K562 (cell line): Measurements from ENCODE around the gene NFILZ. TPM values are rescaled to one million over a fixed set of nuclear protein-coding genes. Genes with fewer than 3 reads are reported as not detected.

ENCODE experiments used
- ATAC-seq: fragments of 200-7000 bp; cut with Tn5 transposase; 3 replicates; pipeline ENCODE4 v1.9.1; 2020; ENCODE audit warnings: moderate library complexity
- BruUV-seq: library from RNA; stranded (reverse); fragments of 400-500 nt; replicated peaks from 2 replicates; lab custom pipeline; 2021; lab: Mats Ljungman, UMichigan
- CTCF ChIA-PET: fragments of 300-600 bp; formaldehyde crosslinking; extraction: SDS; loops from one replicate; lab custom pipeline; 2021; ENCODE audit warnings: low intra/inter-chr PET ratio; lab: Yijun Ruan, JAX
- POLR2A ChIA-PET: fragments of 300-600, 350-650 bp; sonication (Branson Sonifier 250); formaldehyde crosslinking; extraction: SDS; loops from one replicate; lab custom pipeline; 2021; ENCODE audit warnings: antibody characterized with exemption, inconsistent platforms; lab: Yijun Ruan, JAX
- DNase-seq, 4 experiments: peaks; one replicate each; pipeline versions ENCODE4 v3.0.0 to v3.0.0-alpha.2; 2011 to 2018; ENCODE audit warnings: low spot score in 3 of 4, mixed read lengths in 3 of 4; ENCODE audit errors: extremely low read depth in 1 of 4
- FAIRE-seq: peaks from 2 replicates; lab custom pipeline; 2011; peaks lifted over from hg19 to GRCh38; lab: Jason Lieb, UNC
- H2AFZ ChIP-seq: 2 replicates; pipeline ENCODE4 v1.6.0; 2011; ENCODE audit warnings: low read depth, low read length, control low read depth, inconsistent platforms
- H3K27ac ChIP-seq: fragments of 200-600 bp; 3 replicates; pipeline ENCODE4 v1.8.0; 2011; ENCODE audit warnings: low read depth, mild to moderate bottlenecking, control low read depth, inconsistent platforms, low read length, moderate library complexity, mixed read lengths; ENCODE audit errors: extremely low read depth
- H3K27me3 ChIP-seq, 2 experiments: fragments of 300-600 bp in 1 of 2; 2 replicates in 1 of 2; 3 replicates in 1 of 2; pipeline versions ENCODE4 v1.6.0 to v1.8.0; 2011; ENCODE audit warnings: inconsistent platforms in 2 of 2, low read length in 2 of 2, mild to moderate bottlenecking in 1 of 2, mixed read lengths in 1 of 2, moderate library complexity in 1 of 2; ENCODE audit not compliant: control insufficient read depth in 2 of 2, insufficient read depth in 2 of 2
- H3K36me3 ChIP-seq: fragments of 300-600 bp; 3 replicates; pipeline ENCODE4 v1.8.0; 2011; ENCODE audit warnings: mild to moderate bottlenecking, low read length, inconsistent platforms; ENCODE audit not compliant: control insufficient read depth, insufficient read depth
- H3K4me1 ChIP-seq, 2 experiments: fragments of 200-600 bp in 1 of 2; replicated peaks in 1 of 2; 2 replicates in 1 of 2; 3 replicates in 1 of 2; pipeline versions ENCODE4 v1.5.1 to v1.8.0; 2011; ENCODE audit warnings: inconsistent platforms in 2 of 2, low read length in 2 of 2, mild to moderate bottlenecking in 1 of 2, mixed read lengths in 1 of 2, moderate library complexity in 1 of 2; ENCODE audit not compliant: control insufficient read depth in 2 of 2, insufficient read depth in 2 of 2
- H3K4me2 ChIP-seq: 2 replicates; pipeline ENCODE4 v1.6.1; 2011; ENCODE audit warnings: low read length, control low read depth, inconsistent platforms, mixed read lengths; ENCODE audit not compliant: insufficient read depth
- H3K4me3 ChIP-seq: fragments of 200-600 bp; sonication (generic), shearing (Covaris generic); 2 replicates; pipeline ENCODE4 v1.5.1; 2016; ENCODE audit warnings: control low read depth, inconsistent platforms
- H3K79me2 ChIP-seq: fragments of 200-600 bp; 3 replicates; pipeline ENCODE4 v1.8.0; 2011; ENCODE audit warnings: low read length, inconsistent platforms; ENCODE audit not compliant: control insufficient read depth, insufficient read depth
- H3K9ac ChIP-seq, 2 experiments: 2 replicates each; pipeline versions ENCODE4 v1.6.0 to v1.6.1; 2011; ENCODE audit warnings: low read depth in 2 of 2, low read length in 2 of 2, control low read depth in 1 of 2, inconsistent platforms in 1 of 2, mild to moderate bottlenecking in 1 of 2, mixed read lengths in 1 of 2; ENCODE audit not compliant: insufficient read depth in 1 of 2
- H3K9me1 ChIP-seq: one replicate; pipeline ENCODE4 v1.6.0; 2011; ENCODE audit warnings: inconsistent platforms, mild to moderate bottlenecking, low read length, moderate library complexity; ENCODE audit not compliant: control insufficient read depth, insufficient read depth
- H3K9me3 ChIP-seq: replicated peaks from 2 replicates; pipeline ENCODE4 v1.5.1; 2011; ENCODE audit warnings: low read depth, low read length, inconsistent platforms; ENCODE audit not compliant: control insufficient read depth, insufficient read depth
- H4K20me1 ChIP-seq: replicated peaks from 2 replicates; pipeline ENCODE4 v1.6.1; 2011; ENCODE audit warnings: low read length, inconsistent platforms, mixed read lengths; ENCODE audit not compliant: control insufficient read depth, insufficient read depth
- BCOR ChIP-seq: fragments of 450-650 bp; IDR thresholded peaks from 2 replicates; pipeline ENCODE4 v1.6.1; 2016
- CCNT2 ChIP-seq: IDR thresholded peaks from 2 replicates; pipeline ENCODE4 v1.6.1; 2011; ENCODE audit warnings: borderline replicate concordance, low read depth, mild to moderate bottlenecking, moderate library complexity, mixed read lengths, low read length; ENCODE audit not compliant: insufficient read length; ENCODE audit errors: extremely low read depth
- DACH1 ChIP-seq: fragments of 450-650 bp; IDR thresholded peaks from 2 replicates; pipeline ENCODE4 v1.6.1; 2018; ENCODE audit not compliant: partially characterized antibody
- FOXJ2 ChIP-seq: fragments of 200-800 bp; sonication (Bioruptor generic); IDR thresholded peaks from 2 replicates; pipeline ENCODE4 v1.6.1; 2016; ENCODE audit warnings: missing genetic modification characterization, missing compliant biosample characterization
- GTF2E2 ChIP-seq: fragments of 200-800 bp; sonication (Bioruptor generic); IDR thresholded peaks from 2 replicates; pipeline ENCODE4 v1.6.1; 2016; ENCODE audit warnings: missing genetic modification characterization, missing compliant biosample characterization
- JUND ChIP-seq, 2 experiments: IDR thresholded peaks; 2 replicates in 1 of 2; 3 replicates in 1 of 2; pipeline ENCODE4 v1.6.1; 2011; ENCODE audit warnings: borderline replicate concordance in 2 of 2, low read depth in 2 of 2, low read length in 2 of 2, improper control_type of control experiment in 1 of 2, missing biosample characterization in 1 of 2, missing genetic modification characterization in 1 of 2, missing genetic modification reagents in 1 of 2
- PCBP1 ChIP-seq: fragments of 200-400 bp; formaldehyde crosslinking; IDR thresholded peaks from 2 replicates; pipeline ENCODE4 v1.6.1; 2018; ENCODE audit warnings: mild to moderate bottlenecking, low read depth, low read length; ENCODE audit not compliant: poor library complexity, severe bottlenecking
- RAD51 ChIP-seq: fragments of 450-650 bp; IDR thresholded peaks from 2 replicates; pipeline ENCODE4 v1.7.1; 2016; ENCODE audit warnings: low read depth, mild to moderate bottlenecking, borderline replicate concordance
- SMARCC2 ChIP-seq: fragments of 450-650 bp; IDR thresholded peaks from 2 replicates; pipeline ENCODE4 v1.6.1; 2017; ENCODE audit warnings: antibody characterized with exemption, moderate library complexity, mild to moderate bottlenecking, low read depth
- THRAP3 ChIP-seq: fragments of 450-650 bp; IDR thresholded peaks from 2 replicates; pipeline ENCODE4 v1.6.1; 2016; ENCODE audit warnings: mild to moderate bottlenecking, inconsistent platforms, borderline replicate concordance
- ZFP36 ChIP-seq: fragments of 150-350 bp; IDR thresholded peaks from 2 replicates; pipeline ENCODE4 v1.6.1; 2018; ENCODE audit warnings: low read length, low read depth; ENCODE audit not compliant: partially characterized antibody
- ZNF134 ChIP-seq: fragments of 250-450 bp; sonication (Bioruptor Pico); conservative IDR thresholded peaks from 2 replicates; pipeline ENCODE4 v1.4.0; 2020
- WGBS: fragments of 100-300 bp; shearing (Covaris generic); methylation state at CpG from one replicate; pipeline ENCODE4 v1.1.6; 2016; ENCODE audit warnings: low coverage, mixed read lengths; ENCODE audit not compliant: insufficient coverage; ENCODE audit errors: missing lambda C conversion rate; 5-methylcytosine and 5-hydroxymethylcytosine counted together
- in situ Hi-C: fragments of 300-500 bp; cut with MboI; formaldehyde crosslinking; loops from 4 replicates; pipeline ENCODE4 v1.15.0; 2018; ENCODE audit warnings: inconsistent platforms, mixed read lengths
- intact Hi-C: fragments of 100-400 bp; cut with micrococcal nuclease; formaldehyde crosslinking; loops from 2 replicates; pipeline ENCODE4 v1.14.2; 2022
- polyA plus RNA-seq, 8 experiments: library from polyadenylated mRNA; depleted of rRNA in 4 of 8; stranded (reverse) in 5 of 8; unstranded in 3 of 8; fragments of >200 nt; fragmentation: Nextera tagmentation in 2 of 8; fragmentation: Illumina TruSeq in 1 of 8; extraction: Ambion mirVana in 2 of 8; extraction: Trizol in 1 of 8; gene quantifications; 2 replicates each; pipeline versions ENCODE4 v1.2.1 to v1.2.3, GENCODE V29; 2011 to 2014; ENCODE audit warnings: inconsistent platforms in 1 of 8, missing spikeins in 1 of 8
- total RNA-seq, 7 experiments: library from RNA; depleted of rRNA in 6 of 7; stranded (reverse); fragments of >200 nt in 6 of 7; fragmentation: Illumina TruSeq in 2 of 7; extraction: Trizol in 2 of 7; gene quantifications; 2 replicates each; pipeline versions ENCODE4 v1.2.1 to v1.2.3, GENCODE V29; 2011 to 2021; ENCODE audit warnings: low replicate concordance in 1 of 7
- TF ChIP-seq, protein P1 (sequence below): fragments of 200-800 bp; sonication (Bioruptor generic); IDR thresholded peaks from 2 replicates; pipeline ENCODE4 v1.6.1; 2017; ENCODE audit warnings: missing genetic modification characterization, missing compliant biosample characterization
- TF ChIP-seq, protein P2 (sequence below), 2 experiments: fragments of 450-650 bp in 1 of 2; sonication (generic) in 1 of 2; formaldehyde crosslinking in 1 of 2; IDR thresholded peaks in 1 of 2; conservative IDR thresholded peaks in 1 of 2; 2 replicates each; pipeline versions ENCODE4 v1.6.1 to v1.8.1; 2016 to 2023; ENCODE audit warnings: mild to moderate bottlenecking in 2 of 2, moderate library complexity in 2 of 2, inconsistent platforms in 1 of 2, missing genetic modification reagents in 1 of 2
- TF ChIP-seq, protein P3 (sequence below): fragments of 250-450 bp; sonication (Bioruptor Pico); IDR thresholded peaks from 2 replicates; pipeline ENCODE4 v1.5.0; 2021; ENCODE audit warnings: mild to moderate bottlenecking, borderline replicate concordance

Gene NFILZ
- total and polyA plus RNA-seq, 9 of the 15 experiments (the other 6 are each of a cell fraction or from before 2014, with no cell fraction given), result not detected

DNA sequence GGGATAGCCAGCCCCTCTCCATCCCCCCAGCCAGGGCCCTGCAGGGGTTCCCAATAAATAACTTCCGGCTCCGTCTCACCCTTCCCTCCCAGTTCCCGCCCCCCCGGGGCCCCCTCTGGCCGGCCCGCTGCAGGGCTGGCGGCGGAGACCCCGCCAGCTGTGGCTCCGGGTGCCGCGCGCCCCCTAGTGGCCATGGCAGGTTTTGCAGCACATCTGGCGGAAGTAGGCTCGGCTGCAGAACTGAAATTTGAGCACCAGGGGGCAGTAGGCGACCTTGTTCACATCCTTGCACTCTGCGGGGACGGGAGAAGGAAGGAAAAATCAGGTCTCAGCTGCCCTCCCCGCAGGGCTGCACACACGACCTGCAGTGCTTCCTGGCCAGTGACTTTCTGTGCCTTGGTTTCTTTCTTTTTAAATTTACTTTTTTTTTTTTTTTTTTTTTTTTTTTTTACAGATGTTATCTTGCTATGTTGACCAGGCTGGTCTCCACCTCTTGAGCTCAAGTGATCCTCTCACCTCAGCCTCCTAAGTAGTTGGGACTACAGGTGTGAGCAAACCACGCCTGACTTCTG is 49.6 kb upstream of the NFILZ start:
- Histone ChIP-seq H3K4me2 (no peak overlapping the region), H3K9me3 (no peaks in the 10 kb centered on the region), H3K9ac (no peak overlapping the region), H3K9me1 (no peaks in the 10 kb centered on the region), H3K27ac (no peak overlapping the region), H3K4me1 (peaks cover 10 to 36% of the 10 kb centered on the region in 2 experiments), H3K27me3 (peaks cover 0 to 5% of the 10 kb centered on the region in 2 experiments; a peak in 1 of 5 replicates), H2AFZ (no peak overlapping the region), H3K79me2 (no peaks in the 10 kb centered on the region), H3K36me3 (no peaks in the 10 kb centered on the region), H3K4me3 (no peak overlapping the region), H4K20me1 (no peaks in the 10 kb centered on the region)
- ATAC-seq, result peak; percentile 83
- FAIRE-seq, result peak; percentile 94
- in situ Hi-C loops (no loop called here), intact Hi-C loops (loop anchor here (5.0 kb wide), 1 partner anchor 53 kb away; no protein-coding TSS in a partner anchor)
- ChIA-PET CTCF (interaction anchor here (0.6 to 2.1 kb wide), 15 partner anchors 35 to 422 kb away, joined by 3 to 14 read pairs (median 4); partner anchors contain the start of gene MARCHF2), POLR2A (interaction anchor here (1.0 kb wide), 1 partner anchor 257 kb away, joined by 3 read pairs; no protein-coding TSS in a partner anchor)
- no TSS peak for BruUV-seq
- WGBS, result 4% methylated on average over 13 of the region's 21 CpGs
- DNase-seq, result peak; percentile 83 to 87 (median 87)
- TF ChIP-seq, protein P1, sequence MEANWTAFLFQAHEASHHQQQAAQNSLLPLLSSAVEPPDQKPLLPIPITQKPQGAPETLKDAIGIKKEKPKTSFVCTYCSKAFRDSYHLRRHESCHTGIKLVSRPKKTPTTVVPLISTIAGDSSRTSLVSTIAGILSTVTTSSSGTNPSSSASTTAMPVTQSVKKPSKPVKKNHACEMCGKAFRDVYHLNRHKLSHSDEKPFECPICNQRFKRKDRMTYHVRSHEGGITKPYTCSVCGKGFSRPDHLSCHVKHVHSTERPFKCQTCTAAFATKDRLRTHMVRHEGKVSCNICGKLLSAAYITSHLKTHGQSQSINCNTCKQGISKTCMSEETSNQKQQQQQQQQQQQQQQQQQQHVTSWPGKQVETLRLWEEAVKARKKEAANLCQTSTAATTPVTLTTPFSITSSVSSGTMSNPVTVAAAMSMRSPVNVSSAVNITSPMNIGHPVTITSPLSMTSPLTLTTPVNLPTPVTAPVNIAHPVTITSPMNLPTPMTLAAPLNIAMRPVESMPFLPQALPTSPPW, result peak; percentile 70
- TF ChIP-seq, protein P2, sequence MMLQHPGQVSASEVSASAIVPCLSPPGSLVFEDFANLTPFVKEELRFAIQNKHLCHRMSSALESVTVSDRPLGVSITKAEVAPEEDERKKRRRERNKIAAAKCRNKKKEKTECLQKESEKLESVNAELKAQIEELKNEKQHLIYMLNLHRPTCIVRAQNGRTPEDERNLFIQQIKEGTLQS (IDR thresholded peaks at IDR 0.05), result no peak
- TF ChIP-seq, protein P2 (CRISPR knock-in tag; conservative IDR thresholded peaks at IDR 0.05), result 0 out of 2 replicates have a peak, but pooled peaks have one; percentile 26
- 0 out of 2 replicates have a peak, but pooled peaks have one; percentile 43 for TF ChIP-seq BCOR
- TF ChIP-seq JUND (IDR thresholded peaks at IDR 0.05; ENCODE audit: borderline replicate concordance, low read depth, low read length), result peak; percentile 57
- no peak; the same call in 2 of the 3 replicates for TF ChIP-seq JUND (tag; IDR thresholded peaks at IDR 0.05; ENCODE audit: borderline replicate concordance, low read depth, low read length)
- peak; percentile 51 for TF ChIP-seq DACH1
- no peak for TF ChIP-seq SMARCC2
- TF ChIP-seq, protein P3, sequence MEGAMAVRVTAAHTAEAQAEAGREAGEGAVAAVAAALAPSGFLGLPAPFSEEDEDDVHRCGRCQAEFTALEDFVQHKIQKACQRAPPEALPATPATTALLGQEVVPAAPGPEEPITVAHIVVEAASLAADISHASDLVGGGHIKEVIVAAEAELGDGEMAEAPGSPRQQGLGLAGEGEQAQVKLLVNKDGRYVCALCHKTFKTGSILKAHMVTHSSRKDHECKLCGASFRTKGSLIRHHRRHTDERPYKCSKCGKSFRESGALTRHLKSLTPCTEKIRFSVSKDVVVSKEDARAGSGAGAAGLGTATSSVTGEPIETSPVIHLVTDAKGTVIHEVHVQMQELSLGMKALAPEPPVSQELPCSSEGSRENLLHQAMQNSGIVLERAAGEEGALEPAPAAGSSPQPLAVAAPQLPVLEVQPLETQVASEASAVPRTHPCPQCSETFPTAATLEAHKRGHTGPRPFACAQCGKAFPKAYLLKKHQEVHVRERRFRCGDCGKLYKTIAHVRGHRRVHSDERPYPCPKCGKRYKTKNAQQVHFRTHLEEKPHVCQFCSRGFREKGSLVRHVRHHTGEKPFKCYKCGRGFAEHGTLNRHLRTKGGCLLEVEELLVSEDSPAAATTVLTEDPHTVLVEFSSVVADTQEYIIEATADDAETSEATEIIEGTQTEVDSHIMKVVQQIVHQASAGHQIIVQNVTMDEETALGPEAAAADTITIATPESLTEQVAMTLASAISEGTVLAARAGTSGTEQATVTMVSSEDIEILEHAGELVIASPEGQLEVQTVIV (CRISPR knock-in tag), result no peak
- no peak for TF ChIP-seq GTF2E2
- TF ChIP-seq ZFP36, result peak; percentile 12
- TF ChIP-seq FOXJ2 (tag), result peak; percentile 46; the same call in 1 of the 2 replicates
- TF ChIP-seq ZNF134 (CRISPR knock-in tag), result no peak
- TF ChIP-seq PCBP1, result peak; percentile 78
- no peak for TF ChIP-seq RAD51
- TF ChIP-seq CCNT2, result peak; percentile 22
- no peak for TF ChIP-seq THRAP3
